ENCODE results near the gene DNAI2. TPM values are rescaled to one million over a fixed set of nuclear protein-coding genes. Genes with fewer than 3 reads are reported as not detected.

Gene DNAI2
- total and polyA plus RNA-seq, 9 of the 15 experiments (the other 6 are each of a cell fraction or from before 2014, with no cell fraction given), result not detected

DNA sequence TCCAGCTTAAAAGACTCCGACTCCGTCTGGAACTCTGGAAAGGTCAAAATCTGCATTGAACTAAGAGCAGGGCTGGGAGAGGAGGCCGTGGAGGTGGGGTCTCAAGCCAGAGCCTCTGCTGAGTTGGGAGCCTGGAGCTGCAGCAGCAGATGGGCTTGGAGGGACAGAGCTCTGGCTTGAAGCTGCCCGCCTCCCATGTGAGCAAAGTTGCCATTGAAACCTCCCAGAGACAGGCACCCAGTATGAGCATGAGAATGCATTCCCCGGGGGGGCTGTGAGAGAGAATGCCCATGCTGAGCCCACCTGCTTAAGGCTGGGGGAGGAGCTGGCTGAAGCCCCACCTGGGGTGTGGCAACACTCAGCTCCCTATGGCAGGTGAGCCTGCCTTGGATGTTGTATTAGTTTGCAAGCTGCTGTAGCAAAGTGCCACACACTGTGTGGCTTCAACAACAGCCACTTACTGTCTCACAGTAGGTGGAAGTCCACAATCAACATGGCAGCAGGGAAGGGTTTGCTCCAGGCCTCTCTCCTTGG lies 61.6 kb downstream of the DNAI2 start:
- H4K20me1 ChIP-seq (replicated peaks; ENCODE audit: control insufficient read depth, insufficient read depth, low read length), result peaks cover 8% of the 10 kb centered on the region
- peaks cover 12 to 19% of the 10 kb centered on the region in 2 experiments for H3K4me1 ChIP-seq (replicated peaks in 1 of 2; ENCODE audit: control insufficient read depth in 2 of 2, insufficient read depth in 2 of 2, low read length in 2 of 2)
- in situ Hi-C loops (cut with MboI) (no loop called here), intact Hi-C loops (cut with micrococcal nuclease) (no loop called here)
- FAIRE-seq (no peak), ATAC-seq (no peak), DNase-seq (ENCODE audit: extremely low read depth in 1 of 4, low spot score in 3 of 4) (no peak)
- ChIA-PET POLR2A (interaction anchor here (0.6 to 0.9 kb wide), 3 partner anchors 122 to 204 kb away, joined by 3 to 4 read pairs (median 3); partner anchors contain the start of gene TTYH2), CTCF (ENCODE audit: low intra/inter-chr PET ratio) (no interaction called here)
- peaks cover 2 to 35% of the 10 kb centered on the region in 2 experiments; a peak in 3 of 5 replicates for H3K27me3 ChIP-seq (ENCODE audit: control insufficient read depth in 2 of 2, insufficient read depth in 2 of 2, low read length in 2 of 2)
- H3K27ac ChIP-seq (ENCODE audit: extremely low read depth, low read depth, low read length), result no peak overlapping the region
- no peaks in the 10 kb centered on the region for H3K9me1 ChIP-seq (ENCODE audit: control insufficient read depth, insufficient read depth, low read length)
- no peaks in the 10 kb centered on the region for H3K36me3 ChIP-seq (ENCODE audit: control insufficient read depth, insufficient read depth, low read length)
- WGBS (ENCODE audit: insufficient coverage, low coverage, missing lambda C conversion rate), result 36% methylated on average over 5 of the region's 5 CpGs
- no peak overlapping the region for H3K4me3 ChIP-seq
- peak overlapping the region in 1 of 2 experiments; percentile 45; a peak in 1 of 4 replicates for H3K9ac ChIP-seq (ENCODE audit: insufficient read depth in 1 of 2, low read depth in 2 of 2, low read length in 2 of 2)
- H3K79me2 ChIP-seq (ENCODE audit: control insufficient read depth, insufficient read depth, low read length), result no peaks in the 10 kb centered on the region
- no peak overlapping the region for H2AFZ ChIP-seq (ENCODE audit: low read depth, low read length)
- H3K9me3 ChIP-seq (replicated peaks; ENCODE audit: control insufficient read depth, insufficient read depth, low read depth, low read length), result no peaks in the 10 kb centered on the region
- BruUV-seq (replicated peaks), result no TSS peak
- no peak overlapping the region for H3K4me2 ChIP-seq (ENCODE audit: insufficient read depth, low read length)
- TF ChIP-seq, protein P1, sequence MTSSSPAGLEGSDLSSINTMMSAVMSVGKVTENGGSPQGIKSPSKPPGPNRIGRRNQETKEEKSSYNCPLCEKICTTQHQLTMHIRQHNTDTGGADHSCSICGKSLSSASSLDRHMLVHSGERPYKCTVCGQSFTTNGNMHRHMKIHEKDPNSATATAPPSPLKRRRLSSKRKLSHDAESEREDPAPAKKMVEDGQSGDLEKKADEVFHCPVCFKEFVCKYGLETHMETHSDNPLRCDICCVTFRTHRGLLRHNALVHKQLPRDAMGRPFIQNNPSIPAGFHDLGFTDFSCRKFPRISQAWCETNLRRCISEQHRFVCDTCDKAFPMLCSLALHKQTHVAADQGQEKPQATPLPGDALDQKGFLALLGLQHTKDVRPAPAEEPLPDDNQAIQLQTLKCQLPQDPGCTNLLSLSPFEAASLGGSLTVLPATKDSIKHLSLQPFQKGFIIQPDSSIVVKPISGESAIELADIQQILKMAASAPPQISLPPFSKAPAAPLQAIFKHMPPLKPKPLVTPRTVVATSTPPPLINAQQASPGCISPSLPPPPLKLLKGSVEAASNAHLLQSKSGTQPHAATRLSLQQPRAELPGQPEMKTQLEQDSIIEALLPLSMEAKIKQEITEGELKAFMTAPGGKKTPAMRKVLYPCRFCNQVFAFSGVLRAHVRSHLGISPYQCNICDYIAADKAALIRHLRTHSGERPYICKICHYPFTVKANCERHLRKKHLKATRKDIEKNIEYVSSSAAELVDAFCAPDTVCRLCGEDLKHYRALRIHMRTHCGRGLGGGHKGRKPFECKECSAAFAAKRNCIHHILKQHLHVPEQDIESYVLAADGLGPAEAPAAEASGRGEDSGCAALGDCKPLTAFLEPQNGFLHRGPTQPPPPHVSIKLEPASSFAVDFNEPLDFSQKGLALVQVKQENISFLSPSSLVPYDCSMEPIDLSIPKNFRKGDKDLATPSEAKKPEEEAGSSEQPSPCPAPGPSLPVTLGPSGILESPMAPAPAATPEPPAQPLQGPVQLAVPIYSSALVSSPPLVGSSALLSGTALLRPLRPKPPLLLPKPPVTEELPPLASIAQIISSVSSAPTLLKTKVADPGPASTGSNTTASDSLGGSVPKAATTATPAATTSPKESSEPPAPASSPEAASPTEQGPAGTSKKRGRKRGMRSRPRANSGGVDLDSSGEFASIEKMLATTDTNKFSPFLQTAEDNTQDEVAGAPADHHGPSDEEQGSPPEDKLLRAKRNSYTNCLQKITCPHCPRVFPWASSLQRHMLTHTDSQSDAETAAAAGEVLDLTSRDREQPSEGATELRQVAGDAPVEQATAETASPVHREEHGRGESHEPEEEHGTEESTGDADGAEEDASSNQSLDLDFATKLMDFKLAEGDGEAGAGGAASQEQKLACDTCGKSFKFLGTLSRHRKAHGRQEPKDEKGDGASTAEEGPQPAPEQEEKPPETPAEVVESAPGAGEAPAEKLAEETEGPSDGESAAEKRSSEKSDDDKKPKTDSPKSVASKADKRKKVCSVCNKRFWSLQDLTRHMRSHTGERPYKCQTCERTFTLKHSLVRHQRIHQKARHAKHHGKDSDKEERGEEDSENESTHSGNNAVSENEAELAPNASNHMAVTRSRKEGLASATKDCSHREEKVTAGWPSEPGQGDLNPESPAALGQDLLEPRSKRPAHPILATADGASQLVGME (CRISPR knock-in tag; IDR thresholded peaks at IDR 0.05), result no peak
- TF ChIP-seq ZNF134 (CRISPR knock-in tag; conservative IDR thresholded peaks at IDR 0.05), result no peak
- TF ChIP-seq PTTG1 (tag; IDR thresholded peaks at IDR 0.05; ENCODE audit: low read depth), result no peak
- TF ChIP-seq NFE2L1 (tag; IDR thresholded peaks at IDR 0.05; ENCODE audit: borderline replicate concordance, low read depth), result no peak
- TF ChIP-seq ZNF282 (CRISPR knock-in tag; IDR thresholded peaks at IDR 0.05), result no peak
- no peak for TF ChIP-seq HNRNPLL (IDR thresholded peaks at IDR 0.05; ENCODE audit: low read depth, low read length, poor library complexity, severe bottlenecking)
- TF ChIP-seq, protein P2, sequence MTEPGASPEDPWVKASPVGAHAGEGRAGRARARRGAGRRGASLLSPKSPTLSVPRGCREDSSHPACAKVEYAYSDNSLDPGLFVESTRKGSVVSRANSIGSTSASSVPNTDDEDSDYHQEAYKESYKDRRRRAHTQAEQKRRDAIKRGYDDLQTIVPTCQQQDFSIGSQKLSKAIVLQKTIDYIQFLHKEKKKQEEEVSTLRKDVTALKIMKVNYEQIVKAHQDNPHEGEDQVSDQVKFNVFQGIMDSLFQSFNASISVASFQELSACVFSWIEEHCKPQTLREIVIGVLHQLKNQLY (CRISPR knock-in tag; conservative IDR thresholded peaks at IDR 0.05), result no peak

All from K562 (cell line).